Measurements from ENCODE around the gene ADAMTS1.

- TF ChIP-seq CTCF (IDR thresholded peaks at IDR 0.05) (no peak), EP300 (IDR thresholded peaks at IDR 0.05) (no peak)
Measured at GRCh38 chr21:26797878-26798456, 47.2 kb downstream of the ADAMTS1 start.
